Transverse colon (tissue), 4 donors: ENCODE measurements around the gene BMP2K.
A peak's percentile ranks its signal among the peaks of the same experiment; 100 is the strongest.

Experiments
- EP300 ChIP-seq: sonication (generic); formaldehyde crosslinking; IDR thresholded peaks from one replicate; pipeline ENCODE4 v1.6.1; 2017; ENCODE audit warnings: antibody characterized with exemption, low read depth
- POLR2AphosphoS5 ChIP-seq, 3 donors: sonication (generic); formaldehyde crosslinking; IDR thresholded peaks; one replicate each; pipeline ENCODE4 v1.6.1; 2016; ENCODE audit warnings: antibody characterized with exemption in 3 of 3
- TF ChIP-seq, protein P1 (sequence below), 5 experiments: fragments of 200-600 bp in 3 of 5; fragments of 450-650 bp in 2 of 5; sonication (generic) in 3 of 5; IDR thresholded peaks; 1 replicate in 2 of 5; 2 replicates in 3 of 5; pipeline ENCODE4 v1.5.1; 2016 to 2017; ENCODE audit warnings: antibody characterized with exemption in 5 of 5, inconsistent platforms in 3 of 5, mild to moderate bottlenecking in 2 of 5, moderate library complexity in 1 of 5

- TF ChIP-seq, protein P1, sequence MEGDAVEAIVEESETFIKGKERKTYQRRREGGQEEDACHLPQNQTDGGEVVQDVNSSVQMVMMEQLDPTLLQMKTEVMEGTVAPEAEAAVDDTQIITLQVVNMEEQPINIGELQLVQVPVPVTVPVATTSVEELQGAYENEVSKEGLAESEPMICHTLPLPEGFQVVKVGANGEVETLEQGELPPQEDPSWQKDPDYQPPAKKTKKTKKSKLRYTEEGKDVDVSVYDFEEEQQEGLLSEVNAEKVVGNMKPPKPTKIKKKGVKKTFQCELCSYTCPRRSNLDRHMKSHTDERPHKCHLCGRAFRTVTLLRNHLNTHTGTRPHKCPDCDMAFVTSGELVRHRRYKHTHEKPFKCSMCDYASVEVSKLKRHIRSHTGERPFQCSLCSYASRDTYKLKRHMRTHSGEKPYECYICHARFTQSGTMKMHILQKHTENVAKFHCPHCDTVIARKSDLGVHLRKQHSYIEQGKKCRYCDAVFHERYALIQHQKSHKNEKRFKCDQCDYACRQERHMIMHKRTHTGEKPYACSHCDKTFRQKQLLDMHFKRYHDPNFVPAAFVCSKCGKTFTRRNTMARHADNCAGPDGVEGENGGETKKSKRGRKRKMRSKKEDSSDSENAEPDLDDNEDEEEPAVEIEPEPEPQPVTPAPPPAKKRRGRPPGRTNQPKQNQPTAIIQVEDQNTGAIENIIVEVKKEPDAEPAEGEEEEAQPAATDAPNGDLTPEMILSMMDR (IDR thresholded peaks at IDR 0.05): peak in 3 of 5 experiments; percentile 10 to 21 (median 10)
- TF ChIP-seq EP300: no peak
- no peak for TF ChIP-seq POLR2AphosphoS5 (IDR thresholded peaks at IDR 0.05)
Measured at GRCh38 chr4:78953769-78954666, 177.9 kb downstream of the BMP2K start.
